ENCODE measurements around the gene OR6V1. TPM values are rescaled to one million over a fixed set of nuclear protein-coding genes. Genes with fewer than 3 reads are reported as not detected.

Gene OR6V1, protein sequence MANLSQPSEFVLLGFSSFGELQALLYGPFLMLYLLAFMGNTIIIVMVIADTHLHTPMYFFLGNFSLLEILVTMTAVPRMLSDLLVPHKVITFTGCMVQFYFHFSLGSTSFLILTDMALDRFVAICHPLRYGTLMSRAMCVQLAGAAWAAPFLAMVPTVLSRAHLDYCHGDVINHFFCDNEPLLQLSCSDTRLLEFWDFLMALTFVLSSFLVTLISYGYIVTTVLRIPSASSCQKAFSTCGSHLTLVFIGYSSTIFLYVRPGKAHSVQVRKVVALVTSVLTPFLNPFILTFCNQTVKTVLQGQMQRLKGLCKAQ
- total RNA-seq (2022; extraction: Qiagen RNA extraction): not detected in 5 replicates

DNA sequence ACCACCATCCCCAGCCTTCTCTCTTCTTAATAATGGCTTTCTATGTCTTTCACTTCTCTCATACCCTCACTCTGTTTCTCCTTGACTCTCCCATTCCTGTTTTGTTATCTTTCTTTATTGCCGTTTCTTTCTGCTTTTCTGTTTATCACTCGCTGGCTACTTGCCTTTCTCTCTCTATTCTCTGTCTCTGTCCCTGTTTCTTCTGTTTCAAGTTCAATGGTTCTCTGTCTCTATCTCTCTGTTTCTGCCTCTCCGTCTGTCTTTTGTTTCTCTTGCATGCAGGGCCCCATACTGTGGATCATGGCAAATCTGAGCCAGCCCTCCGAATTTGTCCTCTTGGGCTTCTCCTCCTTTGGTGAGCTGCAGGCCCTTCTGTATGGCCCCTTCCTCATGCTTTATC, at the start of gene OR6V1:
TSS of gene OR6V1 (plus strand) at position 301 of the 400 bp plus-strand sequence. CDS start at position 301, 0 bp downstream.

DNA sequence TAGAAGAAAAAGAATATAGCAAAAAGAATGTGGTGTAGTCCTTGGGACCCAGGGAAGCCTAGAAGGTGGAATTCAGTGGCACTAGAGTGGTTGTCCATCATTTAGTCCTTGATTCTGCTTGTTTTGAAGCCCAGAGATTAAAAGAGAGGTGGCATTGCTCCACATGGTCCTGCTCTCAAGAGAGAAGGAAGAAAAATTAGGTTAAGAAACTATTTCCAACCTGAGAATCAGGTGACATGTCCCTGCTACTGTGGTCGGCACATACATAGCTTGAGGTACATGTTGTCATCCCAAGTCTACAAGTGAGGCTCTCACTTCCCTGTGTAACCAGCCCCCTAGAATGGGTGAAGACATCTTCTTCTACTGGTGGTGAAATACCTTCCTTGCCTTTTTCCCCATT, 25.1 kb upstream of the OR6V1 start, which contains the start of gene OR9A2:
TSS of gene OR9A2 (minus strand) at position 101 of the 400 bp plus-strand sequence. CDS start at position 101, 0 bp downstream.

Other genes with a start within 250 kb of the OR6V1 start
- gene EPHB6, start 197.3 kb upstream of the OR6V1 start, total RNA-seq (2022; extraction: Qiagen RNA extraction): 0.36 to 0.96 TPM (median 0.59 TPM) in 5 replicates
- not detected in 5 replicates for gene TRPV6, start 166.6 kb upstream of the OR6V1 start, total RNA-seq (2022; extraction: Qiagen RNA extraction)
- gene TRPV5, start 118.6 kb upstream of the OR6V1 start, total RNA-seq (2022; extraction: Qiagen RNA extraction): not detected in 5 replicates
- gene LLCFC1, start 112.9 kb upstream of the OR6V1 start, total RNA-seq (2022; extraction: Qiagen RNA extraction): not detected in 5 replicates
- 0.33 TPM in 1 of 5 replicates, not detected in the others for gene KEL, start 90.0 kb upstream of the OR6V1 start, total RNA-seq (2022; extraction: Qiagen RNA extraction)
- not detected in 5 replicates for gene OR9A2, start 25.2 kb upstream of the OR6V1 start, total RNA-seq (2022; extraction: Qiagen RNA extraction)
- gene PIP, start 79.7 kb downstream of the OR6V1 start, total RNA-seq (2022; extraction: Qiagen RNA extraction): 0.35 to 0.64 TPM in 2 of 5 replicates, not detected in the others
- not detected in 5 replicates for gene TAS2R39, start 131.1 kb downstream of the OR6V1 start, total RNA-seq (2022; extraction: Qiagen RNA extraction)
- not detected in 5 replicates for gene TAS2R40, start 169.7 kb downstream of the OR6V1 start, total RNA-seq (2022; extraction: Qiagen RNA extraction)
- 104 to 122 TPM (median 116 TPM) in 5 replicates for gene GSTK1, start 211.1 kb downstream of the OR6V1 start, total RNA-seq (2022; extraction: Qiagen RNA extraction)
- 0.53 to 1.5 TPM (median 0.68 TPM) in 5 replicates for gene TMEM139, start 232.6 kb downstream of the OR6V1 start, total RNA-seq (2022; extraction: Qiagen RNA extraction)
- gene CASP2, start 236.0 kb downstream of the OR6V1 start, total RNA-seq (2022; extraction: Qiagen RNA extraction): 17.6 to 24.3 TPM (median 19.4 TPM) in 5 replicates